Ovary (tissue), 3 donors: Measurements from ENCODE around the gene KRT33A.

Source experiments
- EP300 ChIP-seq: sonication (generic); formaldehyde crosslinking; IDR thresholded peaks from one replicate; pipeline ENCODE4 v1.6.1; 2017; ENCODE audit warnings: antibody characterized with exemption
- POLR2A ChIP-seq: fragments of 450-650 bp; IDR thresholded peaks from one replicate; pipeline ENCODE4 v1.6.1; 2017; ENCODE audit warnings: antibody characterized with exemption, mild to moderate bottlenecking, moderate library complexity
- TF ChIP-seq, protein P1 (sequence below), 3 donors: fragments of 450-650 bp in 2 of 3; fragments of 200-600 bp in 1 of 3; IDR thresholded peaks; one replicate each; pipeline versions ENCODE4 v1.5.1 to v1.8.0; 2016 to 2022; ENCODE audit warnings: antibody characterized with exemption in 3 of 3, mild to moderate bottlenecking in 1 of 3
- donor health status: DM: no; HTN: no; CAD: no.

- TF ChIP-seq, protein P1, sequence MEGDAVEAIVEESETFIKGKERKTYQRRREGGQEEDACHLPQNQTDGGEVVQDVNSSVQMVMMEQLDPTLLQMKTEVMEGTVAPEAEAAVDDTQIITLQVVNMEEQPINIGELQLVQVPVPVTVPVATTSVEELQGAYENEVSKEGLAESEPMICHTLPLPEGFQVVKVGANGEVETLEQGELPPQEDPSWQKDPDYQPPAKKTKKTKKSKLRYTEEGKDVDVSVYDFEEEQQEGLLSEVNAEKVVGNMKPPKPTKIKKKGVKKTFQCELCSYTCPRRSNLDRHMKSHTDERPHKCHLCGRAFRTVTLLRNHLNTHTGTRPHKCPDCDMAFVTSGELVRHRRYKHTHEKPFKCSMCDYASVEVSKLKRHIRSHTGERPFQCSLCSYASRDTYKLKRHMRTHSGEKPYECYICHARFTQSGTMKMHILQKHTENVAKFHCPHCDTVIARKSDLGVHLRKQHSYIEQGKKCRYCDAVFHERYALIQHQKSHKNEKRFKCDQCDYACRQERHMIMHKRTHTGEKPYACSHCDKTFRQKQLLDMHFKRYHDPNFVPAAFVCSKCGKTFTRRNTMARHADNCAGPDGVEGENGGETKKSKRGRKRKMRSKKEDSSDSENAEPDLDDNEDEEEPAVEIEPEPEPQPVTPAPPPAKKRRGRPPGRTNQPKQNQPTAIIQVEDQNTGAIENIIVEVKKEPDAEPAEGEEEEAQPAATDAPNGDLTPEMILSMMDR (IDR thresholded peaks at IDR 0.05) = no peak
- TF ChIP-seq POLR2A (no peak), EP300 (no peak)
Observed at GRCh38 chr17:41308918-41309359, 41.7 kb downstream of the KRT33A start, which contains the start of gene KRTAP16-1.
